ENCODE data around the gene DTX1. TPM values are rescaled to one million over a fixed set of nuclear protein-coding genes. Genes with fewer than 3 reads are reported as not detected.

DTX1 gene
- polyA plus RNA-seq, 1 donor (not counting 4 experiments of a cell fraction or from before 2014, with no cell fraction given), result not detected

GRCh38 chr12:113119980-113120669 lies 63.6 kb downstream of the DTX1 start:
- Histone ChIP-seq H3K27ac (ENCODE audit: control insufficient read depth, insufficient read depth, low read length) (no peak overlapping the region), H4K20me1 (ENCODE audit: control insufficient read depth, extremely low read depth, insufficient read depth, low read length) (no peaks in the 10 kb centered on the region), H3K4me3 (ENCODE audit: control insufficient read depth in 2 of 3, extremely low read depth in 1 of 3, insufficient read depth in 2 of 3, low read depth in 1 of 3, low read length in 3 of 3) (no peak overlapping the region), H3K9me3 (ENCODE audit: control insufficient read depth, low read depth, low read length) (no peaks in the 10 kb centered on the region), H3K4me2 (ENCODE audit: control insufficient read depth, extremely low read depth, insufficient read depth, low read depth, low read length) (no peak overlapping the region), H3K9ac (ENCODE audit: control insufficient read depth, extremely low read depth, insufficient read depth, low read length) (no peak overlapping the region), H3K36me3 (ENCODE audit: control insufficient read depth in 2 of 2, extremely low read depth in 1 of 2, insufficient read depth in 2 of 2, low read length in 2 of 2) (no peaks in the 10 kb centered on the region), H2AFZ (ENCODE audit: control insufficient read depth, low read length) (no peak overlapping the region), H3K4me1 (ENCODE audit: control insufficient read depth, extremely low read depth, insufficient read depth, low read length) (no peaks in the 10 kb centered on the region), H3K79me2 (ENCODE audit: control insufficient read depth, insufficient read depth, low read length) (no peaks in the 10 kb centered on the region), H3K9me1 (ENCODE audit: control insufficient read depth, extremely low read depth, insufficient read depth, low read length) (no peaks in the 10 kb centered on the region), H3K27me3 (ENCODE audit: control insufficient read depth, extremely low read depth, insufficient read depth, low read length) (no peaks in the 10 kb centered on the region)
- dilution Hi-C loops (cut with MboI; ENCODE audit: extremely low pct_ligation_motif_present, low sequenced_read_pairs), result no loop called here
- FAIRE-seq (no peak), DNase-seq (ENCODE audit: low read depth, low spot score) (no peak)
- TF ChIP-seq EZH2 (IDR thresholded peaks at IDR 0.05; ENCODE audit: low read length), result no peak
- no peak for TF ChIP-seq CTCF (optimal IDR thresholded peaks at IDR 0.05 in 1 of 3, IDR thresholded peaks at IDR 0.05 in 1 of 3, conservative IDR thresholded peaks at IDR 0.05 in 1 of 3; ENCODE audit: extremely low read depth in 1 of 3, insufficient read depth in 2 of 3, low read length in 3 of 3)

- no peak overlapping the region for H2AFZ ChIP-seq (ENCODE audit: control insufficient read depth, low read length)
- TF ChIP-seq CTCF (optimal IDR thresholded peaks at IDR 0.05 in 1 of 3, IDR thresholded peaks at IDR 0.05 in 1 of 3, conservative IDR thresholded peaks at IDR 0.05 in 1 of 3; ENCODE audit: extremely low read depth in 1 of 3, insufficient read depth in 2 of 3, low read length in 3 of 3) (no peak), EZH2 (IDR thresholded peaks at IDR 0.05; ENCODE audit: low read length) (no peak)
- no peak overlapping the region for H3K27ac ChIP-seq (ENCODE audit: control insufficient read depth, insufficient read depth, low read length)
- H3K4me1 ChIP-seq (ENCODE audit: control insufficient read depth, extremely low read depth, insufficient read depth, low read length), result no peaks in the 10 kb centered on the region
- H3K27me3 ChIP-seq (ENCODE audit: control insufficient read depth, extremely low read depth, insufficient read depth, low read length), result no peaks in the 10 kb centered on the region
- no peaks in the 10 kb centered on the region for H3K79me2 ChIP-seq (ENCODE audit: control insufficient read depth, insufficient read depth, low read length)
- DNase-seq (ENCODE audit: low read depth, low spot score), result no peak
- dilution Hi-C loops (cut with MboI; ENCODE audit: extremely low pct_ligation_motif_present, low sequenced_read_pairs), result no loop called here
- no peaks in the 10 kb centered on the region for H3K9me1 ChIP-seq (ENCODE audit: control insufficient read depth, extremely low read depth, insufficient read depth, low read length)
- H3K36me3 ChIP-seq (ENCODE audit: control insufficient read depth in 2 of 2, extremely low read depth in 1 of 2, insufficient read depth in 2 of 2, low read length in 2 of 2), result no peaks in the 10 kb centered on the region
- H4K20me1 ChIP-seq (ENCODE audit: control insufficient read depth, extremely low read depth, insufficient read depth, low read length), result no peaks in the 10 kb centered on the region
- H3K4me2 ChIP-seq (ENCODE audit: control insufficient read depth, extremely low read depth, insufficient read depth, low read depth, low read length), result no peak overlapping the region
- H3K4me3 ChIP-seq (ENCODE audit: control insufficient read depth in 2 of 3, extremely low read depth in 1 of 3, insufficient read depth in 2 of 3, low read depth in 1 of 3, low read length in 3 of 3), result no peak overlapping the region
- FAIRE-seq, result no peak
- no peaks in the 10 kb centered on the region for H3K9me3 ChIP-seq (ENCODE audit: control insufficient read depth, low read depth, low read length)
- no peak overlapping the region for H3K9ac ChIP-seq (ENCODE audit: control insufficient read depth, extremely low read depth, insufficient read depth, low read length)
These were observed 64.3 kb downstream of the DTX1 start for GRCh38 chr12:113120670-113121370.

Measured in keratinocyte (primary cell).